Activated B cell treated with CpG ODN at 0.5 μM for 24 hours (primary cell): ENCODE measurements around the gene KATNB1. TPM values are rescaled to one million over a fixed set of nuclear protein-coding genes. Genes with fewer than 3 reads are reported as not detected.
"Not testable (repeated sequence)": the region's sequence is repeated elsewhere in the genome, so short reads cannot be mapped to it uniquely, and the experiment has no call there.

Experiments used
- ATAC-seq: fragments of 200-7000 bp; cut with Tn5 transposase; one replicate; pipeline ENCODE4 v1.10.0; 2021; ENCODE audit warnings: low read depth, mild to moderate bottlenecking, moderate library complexity
- CTCF ChIA-PET: fragments of 350-600 bp; sonication (Branson Sonifier 250); formaldehyde crosslinking; loops from one replicate; lab custom pipeline; 2021; ENCODE audit warnings: antibody characterized with exemption; lab: Charles Lee
- POLR2A ChIA-PET: fragments of 350-600 bp; sonication (Branson Sonifier 250); formaldehyde crosslinking; loops from one replicate; lab custom pipeline; 2021; ENCODE audit warnings: antibody characterized with exemption; lab: Charles Lee
- DNase-seq: peaks from one replicate; pipeline ENCODE4 v3.0.0; 2022
- H3K27ac Mint-ChIP-seq: one replicate; pipeline ENCODE4 v1.8.0; 2020; ENCODE audit warnings: mixed read lengths
- H3K27me3 Mint-ChIP-seq: one replicate; pipeline ENCODE4 v1.8.0; 2021; ENCODE audit warnings: mixed read lengths
- H3K36me3 Mint-ChIP-seq: one replicate; pipeline ENCODE4 v1.8.0; 2021; ENCODE audit warnings: low read depth, mixed read lengths
- H3K4me1 Mint-ChIP-seq: one replicate; pipeline ENCODE4 v1.8.0; 2021; ENCODE audit warnings: mixed read lengths
- H3K4me3 Mint-ChIP-seq: one replicate; pipeline ENCODE4 v1.8.0; 2020; ENCODE audit warnings: mild to moderate bottlenecking, mixed read lengths
- H3K9me3 Mint-ChIP-seq: one replicate; pipeline ENCODE4 v1.8.0; 2020; ENCODE audit warnings: mixed read lengths
- CTCF ChIP-seq: fragments of 200-600 bp; IDR thresholded peaks from one replicate; pipeline ENCODE4 v1.8.0; 2022; ENCODE audit warnings: antibody characterized with exemption, mild to moderate bottlenecking
- intact Hi-C: fragments of 100-400 bp; cut with micrococcal nuclease; formaldehyde crosslinking; loops from one replicate; pipeline ENCODE4 v1.15.1; 2024
- total RNA-seq: library from RNA; stranded (reverse); gene quantifications from 2 replicates; pipeline ENCODE4 v1.2.3, GENCODE V29; 2022

The KATNB1 gene
- total RNA-seq, 1 donor from 2014 or later, result 16.8 TPM

- H3K4me3 Mint-ChIP-seq, result no peak overlapping the region
- no peak overlapping the region for H3K27ac Mint-ChIP-seq
- DNase-seq (no peak), ATAC-seq (peak; percentile 34)
- H3K4me1 Mint-ChIP-seq, result peaks cover 2% of the 10 kb centered on the region
- peaks cover 23% of the 10 kb centered on the region for H3K27me3 Mint-ChIP-seq
- no peak for TF ChIP-seq CTCF
- H3K36me3 Mint-ChIP-seq, result no peaks in the 10 kb centered on the region
- ChIA-PET CTCF (no interaction called here), POLR2A (no interaction called here)
- no peaks in the 10 kb centered on the region for H3K9me3 Mint-ChIP-seq
- intact Hi-C loops, result no loop called here
These were observed 59.9 kb downstream of the KATNB1 start for GRCh38 chr16:57795431-57795878.

- ATAC-seq, CTCF ChIA-PET, DNase-seq, H3K4me3 Mint-ChIP-seq, POLR2A ChIA-PET, H3K27ac Mint-ChIP-seq, H3K36me3 Mint-ChIP-seq, intact Hi-C loops, H3K9me3 Mint-ChIP-seq, H3K4me1 Mint-ChIP-seq: not testable (repeated sequence)
- peaks cover 28% of the 10 kb centered on the region for H3K27me3 Mint-ChIP-seq
These were observed 60.4 kb downstream of the KATNB1 start for GRCh38 chr16:57796014-57796413.

- TF ChIP-seq CTCF, result no peak
- intact Hi-C loops, result no loop called here
- peaks cover 8% of the 10 kb centered on the region for H3K4me1 Mint-ChIP-seq
- H3K9me3 Mint-ChIP-seq, result no peaks in the 10 kb centered on the region
- H3K27me3 Mint-ChIP-seq, result peaks cover 30% of the 10 kb centered on the region
- DNase-seq (no peak), ATAC-seq (no peak)
- no peak overlapping the region for H3K27ac Mint-ChIP-seq
- no peak overlapping the region for H3K4me3 Mint-ChIP-seq
- no peaks in the 10 kb centered on the region for H3K36me3 Mint-ChIP-seq
- ChIA-PET CTCF (no interaction called here), POLR2A (no interaction called here)
These were observed 61.6 kb downstream of the KATNB1 start for GRCh38 chr16:57797216-57797525.

GRCh38 chr16:57797526-57798266 lies 62.1 kb downstream of the KATNB1 start:
- H3K36me3 Mint-ChIP-seq, result no peaks in the 10 kb centered on the region
- peaks cover 10% of the 10 kb centered on the region for H3K4me1 Mint-ChIP-seq
- DNase-seq, result no peak
- no peak for ATAC-seq
- CTCF ChIA-PET, result no interaction called here
- no peak for TF ChIP-seq CTCF
- POLR2A ChIA-PET, result no interaction called here
- no peak overlapping the region for H3K27ac Mint-ChIP-seq
- H3K27me3 Mint-ChIP-seq, result peaks cover 33% of the 10 kb centered on the region
- no peak overlapping the region for H3K4me3 Mint-ChIP-seq
- no peaks in the 10 kb centered on the region for H3K9me3 Mint-ChIP-seq
- intact Hi-C loops, result no loop called here

GRCh38 chr16:57798267-57798810 lies 62.8 kb downstream of the KATNB1 start:
- no peak overlapping the region for H3K27ac Mint-ChIP-seq
- TF ChIP-seq CTCF, result no peak
- intact Hi-C loops, result no loop called here
- DNase-seq (no peak), ATAC-seq (no peak)
- H3K9me3 Mint-ChIP-seq, result no peaks in the 10 kb centered on the region
- POLR2A ChIA-PET, result no interaction called here
- peaks cover 38% of the 10 kb centered on the region for H3K27me3 Mint-ChIP-seq
- CTCF ChIA-PET, result no interaction called here
- H3K36me3 Mint-ChIP-seq, result no peaks in the 10 kb centered on the region
- H3K4me3 Mint-ChIP-seq, result no peak overlapping the region
- peaks cover 13% of the 10 kb centered on the region for H3K4me1 Mint-ChIP-seq
